Measurements from ENCODE around the gene PGM2L1. TPM values are rescaled to one million over a fixed set of nuclear protein-coding genes. Genes with fewer than 3 reads are reported as not detected.
"Not testable (repeated sequence)": the region's sequence is repeated elsewhere in the genome, so short reads cannot be mapped to it uniquely, and the experiment has no call there.

PGM2L1 gene
- total RNA-seq, 1 donor from 2014 or later: 17.5 TPM

DNA sequence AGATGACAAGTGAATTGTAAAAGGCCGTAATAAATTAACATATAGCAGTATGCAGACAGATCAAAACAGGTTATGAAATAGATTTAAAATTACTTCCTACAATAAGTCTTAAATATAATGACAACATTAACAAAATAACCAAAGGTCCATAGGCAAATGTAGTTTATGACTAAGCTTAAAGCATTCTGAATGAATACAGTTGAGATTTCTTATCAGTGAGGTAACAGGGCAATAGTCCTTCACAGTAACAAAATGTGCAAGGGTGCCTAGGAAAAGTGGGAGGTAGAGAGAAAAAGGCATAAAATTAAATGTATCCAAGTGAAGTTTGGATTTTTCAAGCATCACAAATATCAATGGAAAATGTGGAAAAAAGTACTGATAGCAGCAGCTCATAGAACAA, 65.9 kb downstream of the PGM2L1 start:
- TF ChIP-seq, protein P1, sequence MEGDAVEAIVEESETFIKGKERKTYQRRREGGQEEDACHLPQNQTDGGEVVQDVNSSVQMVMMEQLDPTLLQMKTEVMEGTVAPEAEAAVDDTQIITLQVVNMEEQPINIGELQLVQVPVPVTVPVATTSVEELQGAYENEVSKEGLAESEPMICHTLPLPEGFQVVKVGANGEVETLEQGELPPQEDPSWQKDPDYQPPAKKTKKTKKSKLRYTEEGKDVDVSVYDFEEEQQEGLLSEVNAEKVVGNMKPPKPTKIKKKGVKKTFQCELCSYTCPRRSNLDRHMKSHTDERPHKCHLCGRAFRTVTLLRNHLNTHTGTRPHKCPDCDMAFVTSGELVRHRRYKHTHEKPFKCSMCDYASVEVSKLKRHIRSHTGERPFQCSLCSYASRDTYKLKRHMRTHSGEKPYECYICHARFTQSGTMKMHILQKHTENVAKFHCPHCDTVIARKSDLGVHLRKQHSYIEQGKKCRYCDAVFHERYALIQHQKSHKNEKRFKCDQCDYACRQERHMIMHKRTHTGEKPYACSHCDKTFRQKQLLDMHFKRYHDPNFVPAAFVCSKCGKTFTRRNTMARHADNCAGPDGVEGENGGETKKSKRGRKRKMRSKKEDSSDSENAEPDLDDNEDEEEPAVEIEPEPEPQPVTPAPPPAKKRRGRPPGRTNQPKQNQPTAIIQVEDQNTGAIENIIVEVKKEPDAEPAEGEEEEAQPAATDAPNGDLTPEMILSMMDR (IDR thresholded peaks at IDR 0.05; ENCODE audit: insufficient read depth, low read length, poor library complexity, severe bottlenecking): no peak

DNA sequence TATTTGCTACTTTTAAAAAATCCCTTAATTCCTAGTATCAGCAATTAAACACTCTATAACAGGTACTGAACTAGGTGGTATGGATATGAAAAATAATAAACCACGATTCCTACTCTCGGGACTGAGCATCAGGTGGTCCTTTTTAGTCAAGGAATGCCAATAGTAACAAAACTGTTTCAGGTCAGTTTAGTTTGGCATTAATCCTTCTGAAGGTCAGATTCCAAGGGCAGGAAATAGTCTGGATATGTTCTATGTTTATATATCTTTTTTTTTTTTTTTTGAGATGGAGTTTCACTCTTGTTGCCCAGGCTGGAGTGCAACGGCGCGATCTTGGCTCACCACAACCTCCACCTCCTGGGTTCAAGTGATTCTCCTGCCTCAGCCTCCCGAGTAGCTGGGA, 67.2 kb downstream of the PGM2L1 start:
- H3K27me3 ChIP-seq (ENCODE audit: control insufficient read depth, insufficient read depth, low read length); DNase-seq (ENCODE audit: low read depth); H3K36me3 ChIP-seq (ENCODE audit: control insufficient read depth, insufficient read depth, low read length); H3K4me3 ChIP-seq (ENCODE audit: low read depth, low read length): not testable (repeated sequence)

More for the DNA sequence above, 65.9 kb downstream of the PGM2L1 start:
- peaks cover 1% of the 10 kb centered on the region for H3K36me3 ChIP-seq (ENCODE audit: control insufficient read depth, insufficient read depth, low read length)
- H3K4me3 ChIP-seq (ENCODE audit: low read depth, low read length): no peak overlapping the region
- no peaks in the 10 kb centered on the region for H3K27me3 ChIP-seq (ENCODE audit: control insufficient read depth, insufficient read depth, low read length)
- DNase-seq (ENCODE audit: low read depth): no peak

DNA sequence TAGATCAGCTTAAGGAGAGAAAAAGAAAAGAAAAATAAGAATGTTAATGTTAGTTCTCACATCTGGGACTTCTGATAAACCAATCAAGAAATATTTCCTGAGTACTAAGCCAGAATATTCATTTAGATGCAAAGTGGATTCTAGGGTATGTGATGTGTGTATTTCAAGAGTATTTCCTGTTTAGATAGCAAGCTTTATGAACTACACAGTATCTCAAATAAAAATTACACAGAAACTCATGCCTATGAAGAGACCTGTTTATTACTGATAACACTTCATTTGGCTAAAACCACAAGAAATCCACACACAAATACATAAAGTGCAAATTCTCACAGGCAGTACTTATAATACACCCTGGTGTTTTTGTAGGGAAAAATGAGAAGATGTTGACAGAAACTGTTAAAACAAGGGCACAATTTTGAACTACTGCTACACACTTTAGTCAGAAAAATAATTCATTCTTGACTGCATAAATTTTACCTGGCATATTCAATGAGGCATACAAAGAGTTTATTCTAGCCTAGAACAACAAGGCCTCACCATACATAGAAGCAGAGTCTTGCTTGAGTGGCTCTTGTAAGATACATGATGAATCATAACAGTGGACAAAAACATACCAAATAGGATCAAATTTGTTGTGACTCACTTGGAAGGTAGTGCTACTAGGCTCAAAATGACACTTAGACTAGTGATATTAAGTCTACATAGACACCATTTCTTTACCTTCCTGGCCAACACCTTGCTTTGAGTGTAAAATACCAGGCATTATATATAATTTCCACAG, 68.0 kb downstream of the PGM2L1 start:
- DNase-seq (ENCODE audit: low read depth): peak; percentile 76
- Histone ChIP-seq H3K4me3 (ENCODE audit: low read depth, low read length) (no peak overlapping the region), H3K36me3 (ENCODE audit: control insufficient read depth, insufficient read depth, low read length) (peaks cover 1% of the 10 kb centered on the region), H3K27me3 (ENCODE audit: control insufficient read depth, insufficient read depth, low read length) (no peaks in the 10 kb centered on the region)
- TF ChIP-seq, protein P1 (IDR thresholded peaks at IDR 0.05; ENCODE audit: insufficient read depth, low read length, poor library complexity, severe bottlenecking): no peak

DNA sequence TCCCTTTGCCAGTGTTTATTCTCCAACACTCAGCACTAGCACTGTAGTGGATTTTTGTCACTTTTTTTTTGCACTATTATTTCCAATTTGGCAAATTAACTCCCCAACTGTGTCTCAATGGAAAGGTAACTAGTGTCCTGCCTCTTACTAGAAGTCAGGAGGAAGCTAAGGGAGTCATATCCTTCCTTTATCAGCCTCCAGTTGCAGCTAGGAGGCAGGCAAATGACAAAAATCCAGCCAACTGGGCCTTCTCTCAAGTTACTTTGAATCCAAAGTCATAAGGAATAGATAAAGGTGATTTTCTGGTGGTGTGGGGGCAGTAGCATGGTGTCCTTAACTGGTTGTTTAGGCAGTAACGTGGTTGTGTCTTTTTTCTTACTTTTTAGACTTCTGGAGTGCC, 71.2 kb downstream of the PGM2L1 start:
- peaks cover 1% of the 10 kb centered on the region for H3K36me3 ChIP-seq (ENCODE audit: control insufficient read depth, insufficient read depth, low read length)
- TF ChIP-seq, protein P1 (IDR thresholded peaks at IDR 0.05; ENCODE audit: insufficient read depth, low read length, poor library complexity, severe bottlenecking): no peak
- H3K27me3 ChIP-seq (ENCODE audit: control insufficient read depth, insufficient read depth, low read length): no peaks in the 10 kb centered on the region
- no peak for DNase-seq (ENCODE audit: low read depth)
- H3K4me3 ChIP-seq (ENCODE audit: low read depth, low read length): no peak overlapping the region

DNA sequence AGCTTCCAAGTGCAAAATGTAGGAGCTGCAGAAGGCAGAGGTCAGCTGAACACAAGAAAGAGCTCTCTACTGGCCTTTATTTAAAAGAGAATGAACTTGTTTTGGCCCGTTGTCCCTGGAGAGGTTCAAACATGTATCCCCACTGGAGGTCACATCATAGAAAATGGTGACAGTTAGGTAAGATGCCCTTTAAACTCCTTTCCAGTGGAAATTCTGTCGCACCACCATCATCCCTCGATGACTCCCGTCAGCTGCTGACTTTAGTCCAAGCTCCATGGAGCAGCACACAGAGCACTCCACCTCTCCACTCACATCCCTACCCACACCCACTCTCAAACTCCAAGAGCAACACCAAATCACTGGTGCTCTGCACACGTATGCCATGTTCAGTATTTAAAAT, 71.6 kb downstream of the PGM2L1 start:
- Histone ChIP-seq H3K27me3 (ENCODE audit: control insufficient read depth, insufficient read depth, low read length) (no peaks in the 10 kb centered on the region), H3K36me3 (ENCODE audit: control insufficient read depth, insufficient read depth, low read length) (peaks cover 1% of the 10 kb centered on the region), H3K4me3 (ENCODE audit: low read depth, low read length) (no peak overlapping the region)
- no peak for DNase-seq (ENCODE audit: low read depth)
- TF ChIP-seq, protein P1 (IDR thresholded peaks at IDR 0.05; ENCODE audit: insufficient read depth, low read length, poor library complexity, severe bottlenecking): no peak

DNA sequence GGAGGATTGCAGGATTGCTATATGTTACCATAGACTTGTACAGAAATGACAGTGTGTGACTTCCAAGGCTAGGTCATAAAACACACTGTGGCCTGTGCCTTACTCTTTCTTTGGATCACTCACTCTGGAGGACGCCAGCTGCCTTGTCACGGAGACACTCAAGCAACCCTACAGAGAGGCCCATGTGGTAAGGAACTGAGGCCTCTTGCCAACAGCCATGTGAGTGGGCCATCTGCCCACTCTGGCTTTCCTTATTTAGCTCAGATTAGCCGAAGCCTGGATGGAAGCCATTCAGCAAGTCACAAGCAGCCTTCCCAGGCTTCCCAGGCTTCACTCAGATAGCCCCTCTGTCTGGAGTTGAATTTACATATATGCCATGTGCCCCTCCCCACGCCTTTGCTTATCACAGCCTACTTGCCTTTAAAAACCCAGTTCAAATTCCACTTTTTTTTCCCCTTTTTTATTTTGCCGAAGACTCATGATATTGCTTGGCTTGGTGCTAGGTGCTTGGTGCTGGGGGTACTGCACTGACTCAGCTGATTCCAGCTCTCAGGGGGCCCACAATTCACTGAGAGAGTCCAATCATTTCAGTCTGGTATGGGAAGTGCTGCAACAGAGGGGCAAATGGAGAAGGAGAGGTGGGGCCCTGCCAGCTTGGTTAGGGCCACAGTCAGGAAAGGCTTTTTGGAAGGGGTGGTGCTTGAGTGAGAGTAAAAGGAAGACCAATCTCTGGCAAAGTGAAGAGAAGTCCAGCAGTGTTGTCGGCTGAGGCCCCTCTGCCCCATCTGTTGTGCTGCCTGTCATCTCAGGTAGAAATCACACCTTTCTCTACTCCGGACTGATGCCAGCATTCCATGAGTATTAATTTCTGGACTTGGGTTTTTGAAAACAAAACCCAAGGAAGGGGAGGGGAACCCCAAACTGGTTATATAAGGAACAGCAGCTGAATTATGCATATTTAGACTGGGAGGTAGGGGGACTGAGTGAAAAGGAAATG, 72.3 kb downstream of the PGM2L1 start:
- Histone ChIP-seq H3K36me3 (ENCODE audit: control insufficient read depth, insufficient read depth, low read length) (peaks cover 1% of the 10 kb centered on the region), H3K27me3 (ENCODE audit: control insufficient read depth, insufficient read depth, low read length) (no peaks in the 10 kb centered on the region), H3K4me3 (ENCODE audit: low read depth, low read length) (no peak overlapping the region)
- no peak for DNase-seq (ENCODE audit: low read depth)
- TF ChIP-seq, protein P1 (IDR thresholded peaks at IDR 0.05; ENCODE audit: insufficient read depth, low read length, poor library complexity, severe bottlenecking): no peak

Measured in kidney epithelial cell (primary cell).